ENCODE results near the gene SFRP2. TPM values are rescaled to one million over a fixed set of nuclear protein-coding genes. Genes with fewer than 3 reads are reported as not detected.
A peak's percentile ranks its signal among the peaks of the same experiment; 100 is the strongest.

Gene SFRP2
- total RNA-seq, 1 donor from 2014 or later, result 86.1 TPM

- Histone ChIP-seq H4K20me1 (ENCODE audit: low read depth) (no peaks in the 10 kb centered on the region), H3F3A (ENCODE audit: low read depth) (peaks cover 35% of the 10 kb centered on the region), H3K27me3 (no peaks in the 10 kb centered on the region), H2AFZ (replicated peaks) (no peak overlapping the region), H3K27ac (no peak overlapping the region), H3K4me1 (peaks cover 74% of the 10 kb centered on the region), H3K9ac (no peak overlapping the region), H3K9me3 (ENCODE audit: low read depth) (no peaks in the 10 kb centered on the region), H3K4me2 (no peak overlapping the region), H3K36me3 (peaks cover 11% of the 10 kb centered on the region), H3K4me3 (no peak overlapping the region), H3K79me2 (ENCODE audit: low read depth) (no peaks in the 10 kb centered on the region)
- H3K4me1 Mint-ChIP-seq, result peaks cover 16% of the 10 kb centered on the region
- DNase-seq (ENCODE audit: low spot score), result no peak
- H3K36me3 Mint-ChIP-seq, result peaks cover 26% of the 10 kb centered on the region
- peaks cover 26% of the 10 kb centered on the region for H3K9me3 Mint-ChIP-seq
- no peak overlapping the region for H3K4me3 Mint-ChIP-seq
- no peak overlapping the region for H3K27ac Mint-ChIP-seq
- TF ChIP-seq EZH2phosphoT487 (IDR thresholded peaks at IDR 0.05) (no peak), EZH2 (IDR thresholded peaks at IDR 0.05) (no peak), CTCF (IDR thresholded peaks at IDR 0.05) (no peak)
- H3K27me3 Mint-ChIP-seq (ENCODE audit: insufficient read depth, low read depth), result peaks cover 3% of the 10 kb centered on the region
These were observed 43.9 kb upstream of the SFRP2 start for GRCh38 chr4:153832720-153833287.

GRCh38 chr4:153832054-153832453, 43.2 kb upstream of the SFRP2 start:
- Mint-ChIP-seq H3K4me3 (no peak overlapping the region), H3K27me3 (ENCODE audit: insufficient read depth, low read depth) (no peaks in the 10 kb centered on the region), H3K36me3 (peaks cover 30% of the 10 kb centered on the region), H3K4me1 (peaks cover 16% of the 10 kb centered on the region), H3K27ac (no peak overlapping the region), H3K9me3 (peaks cover 30% of the 10 kb centered on the region)
- peaks cover 72% of the 10 kb centered on the region for H3K4me1 ChIP-seq
- no peaks in the 10 kb centered on the region for H3K79me2 ChIP-seq (ENCODE audit: low read depth)
- no peak overlapping the region for H3K9ac ChIP-seq
- peaks cover 11% of the 10 kb centered on the region for H3K36me3 ChIP-seq
- H3K27me3 ChIP-seq, result no peaks in the 10 kb centered on the region
- H3K4me2 ChIP-seq, result peak overlapping the region; percentile 15
- TF ChIP-seq EZH2phosphoT487 (IDR thresholded peaks at IDR 0.05) (no peak), CTCF (IDR thresholded peaks at IDR 0.05) (no peak), EZH2 (IDR thresholded peaks at IDR 0.05) (no peak)
- H3F3A ChIP-seq (ENCODE audit: low read depth), result peaks cover 35% of the 10 kb centered on the region
- H3K27ac ChIP-seq, result no peak overlapping the region
- no peaks in the 10 kb centered on the region for H3K9me3 ChIP-seq (ENCODE audit: low read depth)
- H2AFZ ChIP-seq (replicated peaks), result no peak overlapping the region
- peak; percentile 34 for DNase-seq (ENCODE audit: low spot score)
- no peak overlapping the region for H3K4me3 ChIP-seq
- no peaks in the 10 kb centered on the region for H4K20me1 ChIP-seq (ENCODE audit: low read depth)

- H3K27me3 ChIP-seq, result no peaks in the 10 kb centered on the region
- H3K36me3 ChIP-seq, result peaks cover 11% of the 10 kb centered on the region
- no peaks in the 10 kb centered on the region for H4K20me1 ChIP-seq (ENCODE audit: low read depth)
- no peak overlapping the region for H2AFZ ChIP-seq (replicated peaks)
- H3K9ac ChIP-seq, result no peak overlapping the region
- no peak for TF ChIP-seq CTCF (IDR thresholded peaks at IDR 0.05)
- TF ChIP-seq EZH2 (IDR thresholded peaks at IDR 0.05), result no peak
- H3K4me1 ChIP-seq, result peaks cover 64% of the 10 kb centered on the region
- Mint-ChIP-seq H3K27me3 (ENCODE audit: insufficient read depth, low read depth) (no peaks in the 10 kb centered on the region), H3K36me3 (peaks cover 36% of the 10 kb centered on the region), H3K4me1 (peaks cover 16% of the 10 kb centered on the region), H3K4me3 (no peak overlapping the region), H3K9me3 (peaks cover 35% of the 10 kb centered on the region), H3K27ac (peak overlapping the region; percentile 31)
- peaks cover 34% of the 10 kb centered on the region for H3F3A ChIP-seq (ENCODE audit: low read depth)
- DNase-seq (ENCODE audit: low spot score), result no peak
- no peaks in the 10 kb centered on the region for H3K79me2 ChIP-seq (ENCODE audit: low read depth)
- no peak overlapping the region for H3K4me3 ChIP-seq
- no peak overlapping the region for H3K27ac ChIP-seq
- H3K4me2 ChIP-seq, result no peak overlapping the region
- H3K9me3 ChIP-seq (ENCODE audit: low read depth), result no peaks in the 10 kb centered on the region
These were observed 42.4 kb upstream of the SFRP2 start for GRCh38 chr4:153831245-153831644.
